Thyroid gland (tissue), 4 donors: Measurements from ENCODE around the gene UGDH.

Source experiments
- POLR2A ChIP-seq, 2 donors: fragments of 450-650 bp; IDR thresholded peaks; one replicate each; pipeline ENCODE4 v1.6.1; 2017; ENCODE audit warnings: antibody characterized with exemption in 2 of 2, mild to moderate bottlenecking in 2 of 2, moderate library complexity in 1 of 2
- TF ChIP-seq, protein P1 (sequence below), 6 experiments: fragments of 200-600 bp in 3 of 6; fragments of 450-650 bp in 3 of 6; sonication (generic) in 3 of 6; IDR thresholded peaks; one replicate each; pipeline ENCODE4 v1.5.1; 2016 to 2019; ENCODE audit warnings: antibody characterized with exemption in 6 of 6, mild to moderate bottlenecking in 2 of 6, inconsistent platforms in 1 of 6, moderate library complexity in 1 of 6

GRCh38 chr4:39497909-39498726, 29.1 kb downstream of the UGDH start:
- TF ChIP-seq, protein P1, sequence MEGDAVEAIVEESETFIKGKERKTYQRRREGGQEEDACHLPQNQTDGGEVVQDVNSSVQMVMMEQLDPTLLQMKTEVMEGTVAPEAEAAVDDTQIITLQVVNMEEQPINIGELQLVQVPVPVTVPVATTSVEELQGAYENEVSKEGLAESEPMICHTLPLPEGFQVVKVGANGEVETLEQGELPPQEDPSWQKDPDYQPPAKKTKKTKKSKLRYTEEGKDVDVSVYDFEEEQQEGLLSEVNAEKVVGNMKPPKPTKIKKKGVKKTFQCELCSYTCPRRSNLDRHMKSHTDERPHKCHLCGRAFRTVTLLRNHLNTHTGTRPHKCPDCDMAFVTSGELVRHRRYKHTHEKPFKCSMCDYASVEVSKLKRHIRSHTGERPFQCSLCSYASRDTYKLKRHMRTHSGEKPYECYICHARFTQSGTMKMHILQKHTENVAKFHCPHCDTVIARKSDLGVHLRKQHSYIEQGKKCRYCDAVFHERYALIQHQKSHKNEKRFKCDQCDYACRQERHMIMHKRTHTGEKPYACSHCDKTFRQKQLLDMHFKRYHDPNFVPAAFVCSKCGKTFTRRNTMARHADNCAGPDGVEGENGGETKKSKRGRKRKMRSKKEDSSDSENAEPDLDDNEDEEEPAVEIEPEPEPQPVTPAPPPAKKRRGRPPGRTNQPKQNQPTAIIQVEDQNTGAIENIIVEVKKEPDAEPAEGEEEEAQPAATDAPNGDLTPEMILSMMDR (IDR thresholded peaks at IDR 0.05) = no peak
- TF ChIP-seq POLR2A (IDR thresholded peaks at IDR 0.05) = no peak
